Brain microvascular endothelial cell (primary cell): Measurements from ENCODE around the gene BUD23.

ENCODE experiments used
- DNase-seq: peaks from one replicate; pipeline ENCODE4 v3.0.0-alpha.2; 2020
- H3K27ac ChIP-seq: fragments of 250-450 bp; sonication (Bioruptor Pico); 2 replicates; pipeline ENCODE4 v1.5.1; 2020; ENCODE audit warnings: mild to moderate bottlenecking, moderate library complexity
- H3K27me3 ChIP-seq: fragments of 250-450 bp; sonication (Bioruptor Pico); replicated peaks from 2 replicates; pipeline ENCODE4 v1.5.1; 2020; ENCODE audit warnings: mild to moderate bottlenecking
- H3K36me3 ChIP-seq: fragments of 250-450 bp; sonication (Bioruptor Pico); replicated peaks from 2 replicates; pipeline ENCODE4 v1.5.1; 2020; ENCODE audit warnings: mild to moderate bottlenecking
- H3K4me3 ChIP-seq: 2 replicates; pipeline ENCODE4 v1.5.1; 2011; ENCODE audit warnings: low read depth, mild to moderate bottlenecking, control low read depth, low read length, moderate library complexity
- CTCF ChIP-seq: IDR thresholded peaks from 2 replicates; pipeline ENCODE4 v1.5.1; 2011; ENCODE audit warnings: low read depth, mild to moderate bottlenecking, moderate library complexity, low read length, control low read depth, inconsistent platforms; ENCODE audit errors: missing control alignments
- in situ Hi-C: cut with HindIII; loops from 2 replicates; pipeline ENCODE4 v1.10.0; 2017; ENCODE audit warnings: low sequenced_read_pairs, low pct_ligation_motif_present

The BUD23 gene

GRCh38 chr7:73644688-73645286 lies 38.6 kb upstream of the BUD23 start:
- Histone ChIP-seq H3K27ac (no peak overlapping the region), H3K4me3 (no peak overlapping the region), H3K36me3 (no peaks in the 10 kb centered on the region), H3K27me3 (peaks cover 43% of the 10 kb centered on the region)
- no peak for TF ChIP-seq CTCF
- DNase-seq = no peak
- in situ Hi-C loops = no loop called here

- H3K27me3 ChIP-seq = peaks cover 51% of the 10 kb centered on the region
- no peak overlapping the region for H3K27ac ChIP-seq
- H3K4me3 ChIP-seq = no peak overlapping the region
- no peak for TF ChIP-seq CTCF
- DNase-seq = no peak
- no peaks in the 10 kb centered on the region for H3K36me3 ChIP-seq
- in situ Hi-C loops = no loop called here
Observed at GRCh38 chr7:73645643-73646174, 37.7 kb upstream of the BUD23 start.

- Histone ChIP-seq H3K36me3 (no peaks in the 10 kb centered on the region), H3K27ac (no peak overlapping the region), H3K4me3 (no peak overlapping the region), H3K27me3 (peaks cover 51% of the 10 kb centered on the region)
- in situ Hi-C loops = no loop called here
- DNase-seq = no peak
- no peak for TF ChIP-seq CTCF
Observed at GRCh38 chr7:73646785-73647724, 36.3 kb upstream of the BUD23 start.

- no peak overlapping the region for H3K4me3 ChIP-seq
- H3K27me3 ChIP-seq = peaks cover 51% of the 10 kb centered on the region
- in situ Hi-C loops = no loop called here
- no peak overlapping the region for H3K27ac ChIP-seq
- TF ChIP-seq CTCF = no peak
- no peaks in the 10 kb centered on the region for H3K36me3 ChIP-seq
- DNase-seq = no peak
Observed at GRCh38 chr7:73647725-73648592, 35.4 kb upstream of the BUD23 start.

- TF ChIP-seq CTCF = no peak
- in situ Hi-C loops = no loop called here
- H3K4me3 ChIP-seq = no peak overlapping the region
- DNase-seq = no peak
- no peak overlapping the region for H3K27ac ChIP-seq
- peaks cover 49% of the 10 kb centered on the region for H3K27me3 ChIP-seq
- no peaks in the 10 kb centered on the region for H3K36me3 ChIP-seq
Observed at GRCh38 chr7:73648593-73649332, 34.6 kb upstream of the BUD23 start.
